K562 (cell line): ENCODE results near the gene ATM.

Source experiments
- PCBP1 ChIP-seq: fragments of 200-400 bp; formaldehyde crosslinking; IDR thresholded peaks from 2 replicates; pipeline ENCODE4 v1.6.1; 2018; ENCODE audit warnings: mild to moderate bottlenecking, low read depth, low read length; ENCODE audit not compliant: poor library complexity, severe bottlenecking
- RFX5 ChIP-seq: IDR thresholded peaks from 2 replicates; pipeline ENCODE4 v1.6.1; 2011; ENCODE audit warnings: low read depth, mild to moderate bottlenecking, improper control_type of control experiment, low read length
- XRCC5 ChIP-seq: fragments of 200-400 bp; formaldehyde crosslinking; IDR thresholded peaks from 2 replicates; pipeline ENCODE4 v1.6.1; 2017; ENCODE audit warnings: low read depth, mild to moderate bottlenecking, low read length
- TF ChIP-seq, protein P1 (sequence below), 3 experiments: IDR thresholded peaks in 2 of 3; conservative IDR thresholded peaks in 1 of 3; 2 replicates each; pipeline ENCODE4 v1.5.1; 2011 to 2012; ENCODE audit warnings: low read length in 3 of 3, mild to moderate bottlenecking in 3 of 3, control low read depth in 2 of 3, improper control_type of control experiment in 1 of 3, inconsistent platforms in 1 of 3, low read depth in 1 of 3, mixed read lengths in 1 of 3, moderate library complexity in 1 of 3; ENCODE audit not compliant: insufficient read depth in 2 of 3
- TF ChIP-seq, protein P2 (sequence below), 2 experiments: IDR thresholded peaks in 1 of 2; conservative IDR thresholded peaks in 1 of 2; 2 replicates each; pipeline ENCODE4 v1.6.1; 2016; ENCODE audit warnings: low read depth in 2 of 2, mild to moderate bottlenecking in 1 of 2, missing compliant biosample characterization in 1 of 2, missing genetic modification characterization in 1 of 2, moderate library complexity in 1 of 2
- TF ChIP-seq, protein P3 (sequence below): sonication (generic); formaldehyde crosslinking; IDR thresholded peaks from 2 replicates; pipeline ENCODE4 v1.9.0; 2022; ENCODE audit warnings: mild to moderate bottlenecking, missing genetic modification reagents

DNA sequence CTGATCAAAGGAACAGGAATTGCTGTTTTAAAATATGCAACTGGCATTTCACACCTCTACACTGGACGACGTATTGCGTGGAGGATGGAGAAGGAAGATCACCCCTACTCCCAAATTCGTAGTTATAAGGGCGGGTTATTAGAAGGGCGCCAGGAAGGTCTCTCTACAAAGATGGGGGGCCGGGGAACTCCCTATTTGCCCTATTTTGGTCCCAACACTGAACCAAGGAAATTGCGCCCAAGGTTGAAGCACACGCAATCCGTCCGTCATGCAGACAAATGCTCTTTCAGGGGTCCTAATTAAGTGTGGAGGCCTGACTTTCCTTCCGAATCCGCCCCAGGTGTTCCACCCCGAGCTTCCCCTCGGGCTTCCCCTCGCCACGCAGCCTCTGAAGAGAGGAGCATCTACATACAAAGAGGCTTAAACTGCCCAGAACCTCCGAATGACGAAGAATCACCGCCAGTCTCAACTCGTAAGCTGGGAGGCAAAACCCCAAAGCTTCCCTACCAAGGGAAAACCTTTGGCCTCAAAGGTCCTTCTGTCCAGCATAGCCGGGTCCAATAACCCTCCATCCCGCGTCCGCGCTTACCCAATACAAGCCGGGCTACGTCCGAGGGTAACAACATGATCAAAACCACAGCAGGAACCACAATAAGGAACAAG lies 825 bp upstream of the ATM start:
- TF ChIP-seq XRCC5, result no peak
- TF ChIP-seq, protein P1, sequence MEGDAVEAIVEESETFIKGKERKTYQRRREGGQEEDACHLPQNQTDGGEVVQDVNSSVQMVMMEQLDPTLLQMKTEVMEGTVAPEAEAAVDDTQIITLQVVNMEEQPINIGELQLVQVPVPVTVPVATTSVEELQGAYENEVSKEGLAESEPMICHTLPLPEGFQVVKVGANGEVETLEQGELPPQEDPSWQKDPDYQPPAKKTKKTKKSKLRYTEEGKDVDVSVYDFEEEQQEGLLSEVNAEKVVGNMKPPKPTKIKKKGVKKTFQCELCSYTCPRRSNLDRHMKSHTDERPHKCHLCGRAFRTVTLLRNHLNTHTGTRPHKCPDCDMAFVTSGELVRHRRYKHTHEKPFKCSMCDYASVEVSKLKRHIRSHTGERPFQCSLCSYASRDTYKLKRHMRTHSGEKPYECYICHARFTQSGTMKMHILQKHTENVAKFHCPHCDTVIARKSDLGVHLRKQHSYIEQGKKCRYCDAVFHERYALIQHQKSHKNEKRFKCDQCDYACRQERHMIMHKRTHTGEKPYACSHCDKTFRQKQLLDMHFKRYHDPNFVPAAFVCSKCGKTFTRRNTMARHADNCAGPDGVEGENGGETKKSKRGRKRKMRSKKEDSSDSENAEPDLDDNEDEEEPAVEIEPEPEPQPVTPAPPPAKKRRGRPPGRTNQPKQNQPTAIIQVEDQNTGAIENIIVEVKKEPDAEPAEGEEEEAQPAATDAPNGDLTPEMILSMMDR (IDR thresholded peaks at IDR 0.05 in 2 of 3, conservative IDR thresholded peaks at IDR 0.05 in 1 of 3; ENCODE audit: insufficient read depth in 2 of 3, low read depth in 1 of 3, low read length in 3 of 3), result no peak
- TF ChIP-seq, protein P2, sequence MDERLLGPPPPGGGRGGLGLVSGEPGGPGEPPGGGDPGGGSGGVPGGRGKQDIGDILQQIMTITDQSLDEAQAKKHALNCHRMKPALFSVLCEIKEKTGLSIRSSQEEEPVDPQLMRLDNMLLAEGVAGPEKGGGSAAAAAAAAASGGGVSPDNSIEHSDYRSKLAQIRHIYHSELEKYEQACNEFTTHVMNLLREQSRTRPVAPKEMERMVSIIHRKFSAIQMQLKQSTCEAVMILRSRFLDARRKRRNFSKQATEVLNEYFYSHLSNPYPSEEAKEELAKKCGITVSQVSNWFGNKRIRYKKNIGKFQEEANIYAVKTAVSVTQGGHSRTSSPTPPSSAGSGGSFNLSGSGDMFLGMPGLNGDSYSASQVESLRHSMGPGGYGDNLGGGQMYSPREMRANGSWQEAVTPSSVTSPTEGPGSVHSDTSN (CRISPR knock-in tag; IDR thresholded peaks at IDR 0.05; ENCODE audit: low read depth), result no peak
- TF ChIP-seq, protein P2 (tag; conservative IDR thresholded peaks at IDR 0.05; ENCODE audit: low read depth), result no peak
- TF ChIP-seq, protein P3, sequence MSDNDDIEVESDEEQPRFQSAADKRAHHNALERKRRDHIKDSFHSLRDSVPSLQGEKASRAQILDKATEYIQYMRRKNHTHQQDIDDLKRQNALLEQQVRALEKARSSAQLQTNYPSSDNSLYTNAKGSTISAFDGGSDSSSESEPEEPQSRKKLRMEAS (CRISPR knock-in tag), result no peak
- TF ChIP-seq PCBP1, result no peak
- no peak for TF ChIP-seq RFX5
